K562 (cell line): ENCODE measurements around the gene MECP2. TPM values are rescaled to one million over a fixed set of nuclear protein-coding genes. Genes with fewer than 3 reads are reported as not detected.
A peak's percentile ranks its signal among the peaks of the same experiment; 100 is the strongest.

Experiments used
- GATA2 ChIP-seq: sonication (generic); formaldehyde crosslinking; IDR thresholded peaks from 2 replicates; pipeline ENCODE4 v1.4.0; 2020; ENCODE audit warnings: mild to moderate bottlenecking, missing genetic modification reagents
- HDAC3 ChIP-seq: fragments of 450-650 bp; IDR thresholded peaks from 2 replicates; pipeline ENCODE4 v1.6.1; 2018; ENCODE audit warnings: borderline replicate concordance, mild to moderate bottlenecking, moderate library complexity; ENCODE audit not compliant: partially characterized antibody
- HMGN3 ChIP-seq: IDR thresholded peaks from 2 replicates; pipeline ENCODE4 v1.6.1; 2011; ENCODE audit warnings: borderline replicate concordance, low read depth, mild to moderate bottlenecking, mixed read lengths, low read length; ENCODE audit not compliant: insufficient read length; ENCODE audit errors: extremely low read depth
- HOXB6 ChIP-seq: fragments of 250-450 bp; sonication (Bioruptor Pico); IDR thresholded peaks from 2 replicates; pipeline ENCODE4 v1.5.1; 2022; ENCODE audit warnings: mild to moderate bottlenecking, borderline replicate concordance
- LCOR ChIP-seq: sonication (generic); formaldehyde crosslinking; IDR thresholded peaks from 2 replicates; pipeline ENCODE4 v1.8.0; 2022; ENCODE audit warnings: mild to moderate bottlenecking, missing genetic modification reagents
- MTF1 ChIP-seq: fragments of 250-450 bp; sonication (Bioruptor Pico); IDR thresholded peaks from 2 replicates; pipeline ENCODE4 v1.9.0; 2021; ENCODE audit warnings: moderate library complexity, mild to moderate bottlenecking, inconsistent platforms, borderline replicate concordance
- RAD21 ChIP-seq, 2 experiments: fragments of 250-450 bp in 1 of 2; fragments of 450-650 bp in 1 of 2; sonication (Bioruptor Pico) in 1 of 2; formaldehyde crosslinking in 1 of 2; IDR thresholded peaks in 1 of 2; conservative IDR thresholded peaks in 1 of 2; 2 replicates each; pipeline versions ENCODE4 v1.4.0 to v1.8.0; 2020 to 2022; ENCODE audit warnings: mild to moderate bottlenecking in 2 of 2, moderate library complexity in 1 of 2
- SOX6 ChIP-seq: fragments of 450-650 bp; IDR thresholded peaks from 2 replicates; pipeline ENCODE4 v1.6.1; 2014; ENCODE audit warnings: mild to moderate bottlenecking
- SRSF3 ChIP-seq: fragments of 200-400 bp; formaldehyde crosslinking; IDR thresholded peaks from 2 replicates; pipeline ENCODE4 v1.6.1; 2016; ENCODE audit warnings: mild to moderate bottlenecking, low read length, moderate library complexity; ENCODE audit not compliant: insufficient read depth
- YBX1 ChIP-seq: fragments of 450-650 bp; IDR thresholded peaks from 2 replicates; pipeline ENCODE4 v1.7.1; 2016; ENCODE audit warnings: mild to moderate bottlenecking
- ZNF384 ChIP-seq: IDR thresholded peaks from 2 replicates; pipeline ENCODE4 v1.6.1; 2012; ENCODE audit warnings: low read depth, low read length, improper control_type of control experiment
- ZNF511 ChIP-seq: sonication (generic); formaldehyde crosslinking; IDR thresholded peaks from 2 replicates; pipeline ENCODE4 v1.8.0; 2022; ENCODE audit warnings: mild to moderate bottlenecking, missing genetic modification reagents
- polyA plus RNA-seq, 8 experiments: library from polyadenylated mRNA; depleted of rRNA in 4 of 8; stranded (reverse) in 5 of 8; unstranded in 3 of 8; fragments of >200 nt; fragmentation: Nextera tagmentation in 2 of 8; fragmentation: Illumina TruSeq in 1 of 8; extraction: Ambion mirVana in 2 of 8; extraction: Trizol in 1 of 8; gene quantifications; 2 replicates each; pipeline versions ENCODE4 v1.2.1 to v1.2.3, GENCODE V29; 2011 to 2014; ENCODE audit warnings: inconsistent platforms in 1 of 8, missing spikeins in 1 of 8
- total RNA-seq, 7 experiments: library from RNA; depleted of rRNA in 6 of 7; stranded (reverse); fragments of >200 nt in 6 of 7; fragmentation: Illumina TruSeq in 2 of 7; extraction: Trizol in 2 of 7; gene quantifications; 2 replicates each; pipeline versions ENCODE4 v1.2.1 to v1.2.3, GENCODE V29; 2011 to 2021; ENCODE audit warnings: low replicate concordance in 1 of 7
- TF ChIP-seq, protein P1 (sequence below), 2 experiments: fragments of 450-650 bp; IDR thresholded peaks; 2 replicates each; pipeline ENCODE4 v1.6.1; 2016
- TF ChIP-seq, protein P2 (sequence below): fragments of 450-650 bp; IDR thresholded peaks from 2 replicates; pipeline ENCODE4 v1.6.1; 2017; ENCODE audit warnings: mild to moderate bottlenecking, moderate library complexity
- TF ChIP-seq, protein P3 (sequence below): fragments of 450-650 bp; conservative IDR thresholded peaks from 2 replicates; pipeline ENCODE4 v1.6.1; 2016; ENCODE audit warnings: missing genetic modification characterization, low read depth, mild to moderate bottlenecking, missing compliant biosample characterization, moderate library complexity
- TF ChIP-seq, protein P4 (sequence below): fragments of 450-650 bp; IDR thresholded peaks from 2 replicates; pipeline ENCODE4 v1.6.1; 2018; ENCODE audit warnings: mild to moderate bottlenecking, low read depth; ENCODE audit not compliant: partially characterized antibody
- TF ChIP-seq, protein P5 (sequence below): fragments of 450-650 bp; IDR thresholded peaks from 2 replicates; pipeline ENCODE4 v1.6.1; 2016

MECP2 gene
- total and polyA plus RNA-seq, 9 of the 15 experiments (the other 6 are each of a cell fraction or from before 2014, with no cell fraction given), result 2.1 to 50.9 (median 30.5) TPM

DNA sequence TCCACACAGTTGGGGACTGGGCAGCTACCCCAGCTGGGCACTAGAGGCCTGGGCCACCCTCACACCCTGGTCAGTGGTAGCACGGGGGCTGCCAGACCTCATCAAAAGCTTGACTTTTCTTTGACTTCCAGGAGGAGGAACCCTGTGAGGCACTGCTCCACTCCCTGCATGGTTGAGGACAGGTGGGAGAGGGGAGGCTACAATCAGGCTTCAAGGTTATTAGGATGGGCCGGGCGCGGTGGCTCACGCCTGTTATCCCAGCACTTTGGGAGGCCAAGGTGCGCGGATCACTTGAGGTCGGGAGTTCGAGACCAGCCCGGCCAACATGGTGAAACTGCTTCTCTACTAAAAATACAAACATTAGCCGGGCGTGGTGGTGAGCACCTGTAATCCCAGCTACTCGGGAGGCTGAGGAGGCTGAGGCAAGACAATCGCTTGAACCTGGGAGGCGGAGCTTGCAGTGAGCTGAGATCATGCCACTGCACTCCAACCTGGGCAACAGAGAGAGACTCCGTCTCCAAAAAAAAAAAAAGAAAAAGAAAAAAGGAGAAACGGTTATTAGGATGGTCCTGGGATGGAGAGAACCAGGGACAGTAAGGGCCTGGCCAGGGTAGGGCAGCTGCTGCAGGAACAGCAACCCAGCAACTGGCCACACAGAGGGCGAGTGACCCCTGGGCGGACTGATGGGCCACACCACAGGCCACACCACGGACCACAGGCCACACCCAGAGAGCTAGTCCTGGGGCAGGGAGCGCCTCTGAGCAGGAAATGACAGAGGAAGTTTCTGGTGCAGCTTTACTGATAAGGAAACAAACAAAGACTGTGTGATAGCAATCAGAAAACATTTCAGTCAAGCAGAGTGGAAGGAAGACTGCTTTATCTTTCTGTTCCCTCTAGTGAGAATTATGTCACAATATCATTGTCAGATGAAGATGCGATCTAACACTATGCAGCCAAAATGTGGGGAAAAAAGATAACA is 26.0 kb upstream of the MECP2 start (continued):
- TF ChIP-seq, protein P1, sequence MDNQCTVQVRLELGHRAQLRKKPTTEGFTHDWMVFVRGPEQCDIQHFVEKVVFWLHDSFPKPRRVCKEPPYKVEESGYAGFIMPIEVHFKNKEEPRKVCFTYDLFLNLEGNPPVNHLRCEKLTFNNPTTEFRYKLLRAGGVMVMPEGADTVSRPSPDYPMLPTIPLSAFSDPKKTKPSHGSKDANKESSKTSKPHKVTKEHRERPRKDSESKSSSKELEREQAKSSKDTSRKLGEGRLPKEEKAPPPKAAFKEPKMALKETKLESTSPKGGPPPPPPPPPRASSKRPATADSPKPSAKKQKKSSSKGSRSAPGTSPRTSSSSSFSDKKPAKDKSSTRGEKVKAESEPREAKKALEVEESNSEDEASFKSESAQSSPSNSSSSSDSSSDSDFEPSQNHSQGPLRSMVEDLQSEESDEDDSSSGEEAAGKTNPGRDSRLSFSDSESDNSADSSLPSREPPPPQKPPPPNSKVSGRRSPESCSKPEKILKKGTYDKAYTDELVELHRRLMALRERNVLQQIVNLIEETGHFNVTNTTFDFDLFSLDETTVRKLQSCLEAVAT (IDR thresholded peaks at IDR 0.05), result no peak
- TF ChIP-seq YBX1 (no peak), ZNF384 (no peak), GATA2 (CRISPR knock-in tag) (peak; percentile 91), SRSF3 (no peak), SOX6 (peak; percentile 100), HDAC3 (peak; percentile 87), HOXB6 (CRISPR knock-in tag) (no peak), LCOR (CRISPR knock-in tag) (no peak; the same call in 1 of the 2 replicates), RAD21 (CRISPR knock-in tag; conservative IDR thresholded peaks at IDR 0.05 in 1 of 2, IDR thresholded peaks at IDR 0.05 in 1 of 2) (no peak), HMGN3 (peak; percentile 74), ZNF511 (CRISPR knock-in tag) (no peak), MTF1 (CRISPR knock-in tag) (no peak)
- TF ChIP-seq, protein P2, sequence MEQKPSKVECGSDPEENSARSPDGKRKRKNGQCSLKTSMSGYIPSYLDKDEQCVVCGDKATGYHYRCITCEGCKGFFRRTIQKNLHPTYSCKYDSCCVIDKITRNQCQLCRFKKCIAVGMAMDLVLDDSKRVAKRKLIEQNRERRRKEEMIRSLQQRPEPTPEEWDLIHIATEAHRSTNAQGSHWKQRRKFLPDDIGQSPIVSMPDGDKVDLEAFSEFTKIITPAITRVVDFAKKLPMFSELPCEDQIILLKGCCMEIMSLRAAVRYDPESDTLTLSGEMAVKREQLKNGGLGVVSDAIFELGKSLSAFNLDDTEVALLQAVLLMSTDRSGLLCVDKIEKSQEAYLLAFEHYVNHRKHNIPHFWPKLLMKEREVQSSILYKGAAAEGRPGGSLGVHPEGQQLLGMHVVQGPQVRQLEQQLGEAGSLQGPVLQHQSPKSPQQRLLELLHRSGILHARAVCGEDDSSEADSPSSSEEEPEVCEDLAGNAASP, result no peak
- TF ChIP-seq, protein P3, sequence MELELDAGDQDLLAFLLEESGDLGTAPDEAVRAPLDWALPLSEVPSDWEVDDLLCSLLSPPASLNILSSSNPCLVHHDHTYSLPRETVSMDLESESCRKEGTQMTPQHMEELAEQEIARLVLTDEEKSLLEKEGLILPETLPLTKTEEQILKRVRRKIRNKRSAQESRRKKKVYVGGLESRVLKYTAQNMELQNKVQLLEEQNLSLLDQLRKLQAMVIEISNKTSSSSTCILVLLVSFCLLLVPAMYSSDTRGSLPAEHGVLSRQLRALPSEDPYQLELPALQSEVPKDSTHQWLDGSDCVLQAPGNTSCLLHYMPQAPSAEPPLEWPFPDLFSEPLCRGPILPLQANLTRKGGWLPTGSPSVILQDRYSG (tag), result no peak
- TF ChIP-seq, protein P4, sequence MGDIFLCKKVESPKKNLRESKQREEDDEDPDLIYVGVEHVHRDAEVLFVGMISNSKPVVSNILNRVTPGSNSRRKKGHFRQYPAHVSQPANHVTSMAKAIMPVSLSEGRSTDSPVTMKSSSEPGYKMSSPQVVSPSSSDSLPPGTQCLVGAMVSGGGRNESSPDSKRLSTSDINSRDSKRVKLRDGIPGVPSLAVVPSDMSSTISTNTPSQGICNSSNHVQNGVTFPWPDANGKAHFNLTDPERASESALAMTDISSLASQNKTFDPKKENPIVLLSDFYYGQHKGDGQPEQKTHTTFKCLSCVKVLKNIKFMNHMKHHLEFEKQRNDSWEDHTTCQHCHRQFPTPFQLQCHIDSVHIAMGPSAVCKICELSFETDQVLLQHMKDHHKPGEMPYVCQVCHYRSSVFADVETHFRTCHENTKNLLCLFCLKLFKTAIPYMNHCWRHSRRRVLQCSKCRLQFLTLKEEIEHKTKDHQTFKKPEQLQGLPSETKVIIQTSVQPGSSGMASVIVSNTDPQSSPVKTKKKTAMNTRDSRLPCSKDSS, result no peak
- TF ChIP-seq, protein P5, sequence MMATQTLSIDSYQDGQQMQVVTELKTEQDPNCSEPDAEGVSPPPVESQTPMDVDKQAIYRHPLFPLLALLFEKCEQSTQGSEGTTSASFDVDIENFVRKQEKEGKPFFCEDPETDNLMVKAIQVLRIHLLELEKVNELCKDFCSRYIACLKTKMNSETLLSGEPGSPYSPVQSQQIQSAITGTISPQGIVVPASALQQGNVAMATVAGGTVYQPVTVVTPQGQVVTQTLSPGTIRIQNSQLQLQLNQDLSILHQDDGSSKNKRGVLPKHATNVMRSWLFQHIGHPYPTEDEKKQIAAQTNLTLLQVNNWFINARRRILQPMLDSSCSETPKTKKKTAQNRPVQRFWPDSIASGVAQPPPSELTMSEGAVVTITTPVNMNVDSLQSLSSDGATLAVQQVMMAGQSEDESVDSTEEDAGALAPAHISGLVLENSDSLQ, result peak; percentile 71
